Medulla oblongata (tissue), 1 donor: ENCODE data around the gene TAF8.

Source experiments
- DNase-seq: peaks from one replicate; pipeline ENCODE4 v3.0.0-alpha.2; 2015; ENCODE audit errors: extremely low spot score

The TAF8 gene

GRCh38 chr6:42124223-42124836 is 74.0 kb downstream of the TAF8 start:
- DNase-seq, result no peak

GRCh38 chr6:42125231-42125630 is 74.9 kb downstream of the TAF8 start:
- DNase-seq, result no peak

GRCh38 chr6:42125663-42126062 is 75.3 kb downstream of the TAF8 start:
- no peak for DNase-seq

GRCh38 chr6:42128460-42129359 is 78.4 kb downstream of the TAF8 start:
- DNase-seq, result no peak

- DNase-seq, result no peak
Observed at GRCh38 chr6:42129360-42129676, 79.0 kb downstream of the TAF8 start.

GRCh38 chr6:42131531-42131930 is 81.2 kb downstream of the TAF8 start:
- no peak for DNase-seq

- no peak for DNase-seq
Observed at GRCh38 chr6:42133926-42134325, 83.6 kb downstream of the TAF8 start.

GRCh38 chr6:42135161-42135560 is 84.8 kb downstream of the TAF8 start:
- DNase-seq, result no peak

- DNase-seq, result no peak
Observed at GRCh38 chr6:42135722-42136121, 85.4 kb downstream of the TAF8 start.

- no peak for DNase-seq
Observed at GRCh38 chr6:42136508-42137193, 86.3 kb downstream of the TAF8 start.
